ENCODE results near the gene CPE.

- TF ChIP-seq SMC3 (IDR thresholded peaks at IDR 0.05; ENCODE audit: borderline replicate concordance, low read length) (no peak), MTA3 (IDR thresholded peaks at IDR 0.05; ENCODE audit: borderline replicate concordance, low read length) (no peak), CTCF (IDR thresholded peaks at IDR 0.05 in 2 of 3, conservative IDR thresholded peaks at IDR 0.05 in 1 of 3; ENCODE audit: control insufficient read depth in 2 of 3, extremely low read depth in 1 of 3, insufficient read depth in 1 of 3, low read depth in 3 of 3, low read length in 3 of 3) (no peak), NR2F1 (conservative IDR thresholded peaks at IDR 0.05) (no peak), MYB (IDR thresholded peaks at IDR 0.05; ENCODE audit: borderline replicate concordance, low read depth, low read length) (no peak), HDAC2 (IDR thresholded peaks at IDR 0.05) (no peak), ZNF24 (IDR thresholded peaks at IDR 0.05) (no peak), EGR1 (IDR thresholded peaks at IDR 0.05; ENCODE audit: borderline replicate concordance in 1 of 2, low read depth in 2 of 2, low read length in 2 of 2) (no peak), POLR2A (IDR thresholded peaks at IDR 0.05; ENCODE audit: low read depth, low read length) (no peak), SREBF2 (IDR thresholded peaks at IDR 0.05; ENCODE audit: low read length) (no peak), E4F1 (IDR thresholded peaks at IDR 0.05; ENCODE audit: borderline replicate concordance, partially characterized antibody) (no peak), JUNB (IDR thresholded peaks at IDR 0.05) (no peak), MXI1 (IDR thresholded peaks at IDR 0.05; ENCODE audit: low read depth, low read length) (no peak), POLR2AphosphoS5 (IDR thresholded peaks at IDR 0.05; ENCODE audit: low read length) (no peak)
Observed at GRCh38 chr4:165512424-165512823, 133.6 kb downstream of the CPE start.

Measured in GM12878 (cell line).